Right renal pelvis (tissue), 4 donors: Measurements from ENCODE around the gene QSOX2. TPM values are rescaled to one million over a fixed set of nuclear protein-coding genes. Genes with fewer than 3 reads are reported as not detected.

Experiments used
- DNase-seq, 4 donors: peaks; one replicate each; pipeline ENCODE4 v3.0.0-alpha.2; 2013; ENCODE audit warnings: low read depth in 4 of 4, low spot score in 3 of 4, missing footprints in 1 of 4
- polyA plus RNA-seq, 4 donors: library from polyadenylated mRNA; unstranded; fragments of 120-200 nt; gene quantifications; one replicate each; pipeline ENCODE4 v1.2.1, GENCODE V29; 2013; ENCODE audit not compliant: insufficient read length in 4 of 4

QSOX2 gene
- polyA plus RNA-seq, 4 donors, result 16.3 to 17.5 (median 16.6) TPM

- DNase-seq, result no peak
Measured at GRCh38 chr9:136225366-136225747, 20.3 kb downstream of the QSOX2 start.

GRCh38 chr9:136223871-136224640, 21.6 kb downstream of the QSOX2 start:
- DNase-seq, result no peak

- no peak for DNase-seq
Measured at GRCh38 chr9:136222906-136223285, 22.7 kb downstream of the QSOX2 start.

- DNase-seq, result no peak
Measured at GRCh38 chr9:136222166-136222905, 23.3 kb downstream of the QSOX2 start.

GRCh38 chr9:136220017-136220729, 25.4 kb downstream of the QSOX2 start:
- no peak for DNase-seq

GRCh38 chr9:136219276-136219675, 26.3 kb downstream of the QSOX2 start:
- DNase-seq, result no peak

GRCh38 chr9:136218673-136219072, 26.9 kb downstream of the QSOX2 start:
- DNase-seq, result no peak

GRCh38 chr9:136218271-136218670, 27.3 kb downstream of the QSOX2 start:
- no peak for DNase-seq

- no peak for DNase-seq
Measured at GRCh38 chr9:136216541-136217244, 28.9 kb downstream of the QSOX2 start.

- DNase-seq, result no peak
Measured at GRCh38 chr9:136213733-136214132, 31.9 kb downstream of the QSOX2 start.

GRCh38 chr9:136212345-136212950, 33.2 kb downstream of the QSOX2 start:
- DNase-seq, result no peak

- no peak for DNase-seq
Measured at GRCh38 chr9:136211441-136212344, 33.9 kb downstream of the QSOX2 start.

- no peak for DNase-seq
Measured at GRCh38 chr9:136211006-136211405, 34.6 kb downstream of the QSOX2 start.

- DNase-seq, result no peak
Measured at GRCh38 chr9:136210276-136210675, 35.3 kb downstream of the QSOX2 start.

- no peak for DNase-seq
Measured at GRCh38 chr9:136209786-136210185, 35.8 kb downstream of the QSOX2 start.

GRCh38 chr9:136209232-136209631, 36.4 kb downstream of the QSOX2 start:
- no peak for DNase-seq

GRCh38 chr9:136208675-136209074, 36.9 kb downstream of the QSOX2 start:
- no peak for DNase-seq

GRCh38 chr9:136207616-136208015, 38.0 kb downstream of the QSOX2 start:
- no peak for DNase-seq

- no peak for DNase-seq
Measured at GRCh38 chr9:136206602-136207275, 38.9 kb downstream of the QSOX2 start.
